Activated naive CD4-positive, alpha-beta T cell treated with anti-CD3 and anti-CD28 coated beads, Interleukin-2, amount 50 U/mL, for 72 hours (primary cell): ENCODE data around the gene ACSS1. TPM values are rescaled to one million over a fixed set of nuclear protein-coding genes. Genes with fewer than 3 reads are reported as not detected.

Experiments used
- ATAC-seq, 2 donors: fragments of 150-1000 bp; cut with Tn5 transposase; 2 replicates each; pipeline ENCODE4 v1.10.0; 2021; ENCODE audit warnings: mild to moderate bottlenecking in 2 of 2, moderate library complexity in 2 of 2
- DNase-seq, 2 donors: peaks; one replicate each; pipeline ENCODE4 v3.0.0; 2021 to 2022; ENCODE audit warnings: low spot score in 2 of 2
- H3K27ac Mint-ChIP-seq, 2 donors: one replicate each; pipeline ENCODE4 v1.8.0; 2022; ENCODE audit warnings: mild to moderate bottlenecking in 2 of 2, mixed read lengths in 2 of 2
- H3K36me3 Mint-ChIP-seq, 2 donors: one replicate each; pipeline ENCODE4 v1.8.0; 2022; ENCODE audit warnings: mixed read lengths in 2 of 2
- H3K9me3 Mint-ChIP-seq, 2 donors: one replicate each; pipeline ENCODE4 v1.8.0; 2022; ENCODE audit warnings: mixed read lengths in 2 of 2
- total RNA-seq, 2 donors: library from RNA; stranded (reverse); gene quantifications; one replicate each; pipeline ENCODE4 v1.2.3, GENCODE V29; 2022

The ACSS1 gene
- total RNA-seq, 2 donors from 2014 or later: 5.5 to 11.3 TPM

GRCh38 chr20:24958506-24959385 lies 99.2 kb downstream of the ACSS1 start:
- peaks cover 0 to 21% of the 10 kb centered on the region in 2 donors for H3K36me3 Mint-ChIP-seq
- no peaks in the 10 kb centered on the region for H3K9me3 Mint-ChIP-seq
- no peak for ATAC-seq
- no peak for DNase-seq
- peak overlapping the region in 1 of 2 donors; percentile 50 for H3K27ac Mint-ChIP-seq

GRCh38 chr20:24957326-24958016 lies 100.5 kb downstream of the ACSS1 start:
- DNase-seq: no peak

More at GRCh38 chr20:24957326-24958016, 100.5 kb downstream of the ACSS1 start:
- Mint-ChIP-seq H3K27ac (peak overlapping the region; percentile 25 to 37), H3K9me3 (no peaks in the 10 kb centered on the region), H3K36me3 (peaks cover 0 to 17% of the 10 kb centered on the region in 2 donors)
- ATAC-seq: no peak

Other genes with a start within 250 kb of the ACSS1 start
- gene CST7, start 108.9 kb downstream of the ACSS1 start, total RNA-seq: 10 to 100 TPM; 29.8 to 50.3 TPM
- 10 to 100 TPM; 33.7 to 57.6 TPM for gene APMAP, start 65.4 kb downstream of the ACSS1 start, total RNA-seq
- gene VSX1, start 24.0 kb upstream of the ACSS1 start, total RNA-seq: not detected
- gene ENTPD6, start 137.6 kb upstream of the ACSS1 start, total RNA-seq: 10 to 100 TPM; 38.8 to 45.6 TPM
- gene PYGB, start 189.9 kb upstream of the ACSS1 start, total RNA-seq: 10 to 100 TPM; 19.1 to 30.8 TPM